Measurements from ENCODE around the gene RTN4.

DNA sequence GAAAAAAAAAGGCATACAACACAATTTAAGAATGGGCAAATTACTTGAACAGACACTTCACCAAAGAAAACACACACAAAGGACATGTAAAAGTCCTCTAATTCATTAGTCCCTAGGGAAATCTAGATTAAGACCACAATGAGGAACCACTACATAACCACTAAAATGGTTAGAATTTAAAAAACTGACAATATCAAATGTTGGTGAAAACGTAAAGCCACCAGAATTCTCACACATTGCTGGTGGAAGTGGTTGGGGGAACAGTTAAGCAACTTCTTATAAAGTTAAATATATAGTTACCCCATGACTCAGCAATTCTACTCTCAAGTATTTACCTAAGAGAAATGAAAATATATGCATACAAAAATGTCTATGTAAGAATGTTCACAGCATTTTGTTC, 11.8 kb downstream of the RTN4 start:
- TF ChIP-seq, protein P1, sequence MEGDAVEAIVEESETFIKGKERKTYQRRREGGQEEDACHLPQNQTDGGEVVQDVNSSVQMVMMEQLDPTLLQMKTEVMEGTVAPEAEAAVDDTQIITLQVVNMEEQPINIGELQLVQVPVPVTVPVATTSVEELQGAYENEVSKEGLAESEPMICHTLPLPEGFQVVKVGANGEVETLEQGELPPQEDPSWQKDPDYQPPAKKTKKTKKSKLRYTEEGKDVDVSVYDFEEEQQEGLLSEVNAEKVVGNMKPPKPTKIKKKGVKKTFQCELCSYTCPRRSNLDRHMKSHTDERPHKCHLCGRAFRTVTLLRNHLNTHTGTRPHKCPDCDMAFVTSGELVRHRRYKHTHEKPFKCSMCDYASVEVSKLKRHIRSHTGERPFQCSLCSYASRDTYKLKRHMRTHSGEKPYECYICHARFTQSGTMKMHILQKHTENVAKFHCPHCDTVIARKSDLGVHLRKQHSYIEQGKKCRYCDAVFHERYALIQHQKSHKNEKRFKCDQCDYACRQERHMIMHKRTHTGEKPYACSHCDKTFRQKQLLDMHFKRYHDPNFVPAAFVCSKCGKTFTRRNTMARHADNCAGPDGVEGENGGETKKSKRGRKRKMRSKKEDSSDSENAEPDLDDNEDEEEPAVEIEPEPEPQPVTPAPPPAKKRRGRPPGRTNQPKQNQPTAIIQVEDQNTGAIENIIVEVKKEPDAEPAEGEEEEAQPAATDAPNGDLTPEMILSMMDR (IDR thresholded peaks at IDR 0.05), result no peak
- TF ChIP-seq REST (IDR thresholded peaks at IDR 0.05; ENCODE audit: insufficient read depth in 1 of 2, low read depth in 2 of 2, low read length in 1 of 2), result no peak
- no peak for TF ChIP-seq SIN3A (IDR thresholded peaks at IDR 0.05; ENCODE audit: borderline replicate concordance, insufficient read depth, low read depth, low read length)
- no peak for TF ChIP-seq POLR2AphosphoS5 (IDR thresholded peaks at IDR 0.05; ENCODE audit: low read depth, low read length)

Data from Panc1 (cell line).